NCI-H1417 (cell line): ENCODE measurements around the gene DHRS3.

Experiments
- DNase-seq, 3 experiments: peaks; one replicate each; lab custom pipeline; 2025; lab: John Stamatoyannopoulos, UW

DHRS3 gene

GRCh38 chr1:12598974-12599373 lies 19.0 kb downstream of the DHRS3 start:
- peak in 1 of 3 experiments; percentile 5 for DNase-seq

GRCh38 chr1:12597792-12598191 lies 20.2 kb downstream of the DHRS3 start:
- no peak for DNase-seq

DNA sequence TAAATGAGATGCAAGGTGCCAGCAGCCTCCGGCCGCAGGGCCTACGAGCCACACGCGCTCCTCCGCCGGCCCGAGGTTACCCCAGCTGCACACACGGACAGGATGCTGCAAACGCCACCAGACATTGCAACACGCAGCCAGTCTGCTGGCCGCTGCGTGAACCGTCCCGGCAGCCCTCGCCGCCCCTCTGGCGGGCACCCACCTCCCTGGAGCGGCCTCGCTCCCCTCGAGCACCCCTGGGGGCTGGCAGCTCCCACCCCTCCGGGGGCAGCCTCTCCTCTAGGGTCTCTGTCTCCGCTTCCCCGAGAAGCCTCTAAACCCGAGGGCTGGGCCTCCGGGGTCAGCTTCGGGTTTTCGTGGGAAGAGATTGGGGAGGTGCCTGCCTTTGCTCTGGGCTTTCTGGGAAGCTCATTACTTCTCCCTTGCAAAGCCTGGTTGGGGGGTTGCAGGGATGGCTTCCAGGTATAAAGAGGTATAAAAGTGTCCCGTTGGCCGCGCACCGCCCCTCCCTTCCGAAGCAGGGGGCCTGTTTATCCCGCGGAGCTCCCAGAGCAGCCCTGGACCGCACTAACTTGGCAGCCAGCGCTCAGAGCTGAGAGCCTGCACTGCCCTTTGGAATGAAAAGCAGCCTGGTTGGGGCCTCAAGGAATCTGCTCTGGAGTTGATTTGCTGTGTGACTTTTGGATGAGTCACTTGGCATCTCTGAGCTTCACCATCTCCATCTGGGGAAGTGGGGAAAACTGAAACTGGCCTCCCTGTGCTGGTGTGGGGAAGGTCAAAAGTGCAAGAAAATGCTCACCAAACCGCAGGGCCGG lies 21.8 kb downstream of the DHRS3 start:
- DNase-seq: peak in 2 of 3 experiments; percentile 45 to 61

GRCh38 chr1:12595757-12596006 lies 22.3 kb downstream of the DHRS3 start:
- DNase-seq: no peak

DNA sequence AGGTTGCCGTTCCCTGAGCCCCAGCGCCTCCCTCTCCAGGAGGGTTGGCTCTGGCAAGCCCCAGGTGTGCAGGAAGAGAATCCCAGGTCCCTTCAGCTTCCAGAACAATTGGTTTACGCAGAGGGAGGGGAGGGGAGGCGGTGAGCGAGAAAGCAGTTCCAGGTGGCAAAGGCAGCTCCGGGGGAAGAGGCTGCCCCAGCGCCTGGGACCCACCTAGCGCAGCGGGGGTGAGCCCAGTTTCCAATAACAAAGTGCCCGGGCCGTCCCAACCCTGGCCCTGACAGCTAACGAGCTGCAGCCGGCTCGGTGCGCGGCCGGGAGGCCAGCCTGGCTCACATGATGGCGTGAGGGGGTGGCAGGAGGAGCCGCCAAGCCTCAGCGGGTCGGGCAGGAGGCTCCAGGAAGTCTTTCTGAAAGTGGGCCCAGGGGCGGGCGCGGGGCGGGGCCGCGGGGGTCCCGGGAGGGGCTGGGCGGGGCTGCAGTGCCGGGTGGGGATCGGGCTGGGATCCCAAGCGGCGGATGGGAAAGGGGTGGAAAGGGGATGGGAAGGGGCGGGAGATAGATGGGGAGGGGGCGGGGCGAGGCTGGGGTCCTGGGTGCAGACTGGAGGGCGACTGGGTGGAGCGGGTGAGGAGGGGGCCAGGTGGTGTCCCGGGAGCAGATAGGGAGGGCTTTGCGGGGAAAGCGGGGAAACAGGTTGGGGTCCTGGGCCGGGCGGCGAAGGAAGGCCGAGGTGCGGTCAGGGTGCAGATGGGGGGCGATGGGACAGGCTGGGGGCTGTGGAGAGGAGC lies 22.8 kb downstream of the DHRS3 start:
- peak in 2 of 3 experiments; percentile 40 to 51 for DNase-seq

- no peak for DNase-seq
Measured at GRCh38 chr1:12594490-12594889, 23.5 kb downstream of the DHRS3 start.

- DNase-seq: no peak
Measured at GRCh38 chr1:12593621-12594066, 24.4 kb downstream of the DHRS3 start.

DNA sequence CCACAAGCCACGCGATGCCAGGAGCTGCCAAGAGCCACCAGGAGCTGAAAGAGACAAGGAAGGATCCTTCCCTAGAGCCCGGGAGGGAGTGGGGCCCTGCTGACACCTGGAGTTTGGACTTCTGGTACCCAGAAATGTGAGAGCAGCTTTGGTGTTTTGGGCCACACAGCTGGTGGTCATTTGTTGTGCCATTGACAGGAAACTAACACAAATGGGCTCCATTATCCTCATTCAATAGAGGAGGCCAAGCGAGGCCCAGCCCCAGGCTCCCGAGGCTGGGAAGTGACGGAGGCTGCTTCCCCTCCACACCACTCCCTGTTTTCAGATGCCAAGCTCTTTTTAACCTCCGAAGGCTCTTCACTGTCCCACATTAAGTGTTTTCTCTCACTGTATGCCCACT lies 25.5 kb downstream of the DHRS3 start:
- no peak for DNase-seq

GRCh38 chr1:12591267-12591938 lies 26.6 kb downstream of the DHRS3 start:
- no peak for DNase-seq

GRCh38 chr1:12588695-12589094 lies 29.3 kb downstream of the DHRS3 start:
- no peak for DNase-seq

DNA sequence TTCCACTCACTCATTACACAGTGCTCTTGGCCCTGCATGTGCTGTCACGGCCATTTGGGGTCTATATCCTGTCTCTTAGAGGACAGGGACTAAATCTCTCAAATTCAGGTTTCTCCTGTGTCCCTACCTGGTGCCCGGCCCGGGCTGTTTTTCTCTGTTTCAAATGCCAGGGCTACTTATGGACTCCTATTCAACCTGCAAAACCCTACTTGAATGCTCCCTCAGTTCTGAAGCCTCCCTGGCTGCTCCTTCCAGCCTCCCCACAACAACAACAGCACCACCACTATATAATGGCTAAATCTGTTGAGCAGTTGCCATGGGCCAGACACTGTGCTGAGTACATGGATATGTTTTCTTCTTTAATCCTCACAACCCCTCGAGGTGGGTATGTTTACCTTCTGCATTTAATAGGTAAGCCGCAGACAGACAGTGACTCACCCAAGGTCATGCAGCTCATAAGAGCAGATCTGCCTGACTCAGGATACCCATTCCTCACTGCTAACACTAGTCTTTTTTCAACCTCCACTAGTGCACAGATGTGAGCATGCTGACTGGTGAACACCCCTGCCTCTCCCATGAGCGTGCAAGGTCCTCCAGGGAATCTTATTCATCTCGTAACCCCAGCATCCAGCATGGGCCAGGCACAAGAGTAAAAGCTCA lies 29.9 kb downstream of the DHRS3 start:
- no peak for DNase-seq

DNA sequence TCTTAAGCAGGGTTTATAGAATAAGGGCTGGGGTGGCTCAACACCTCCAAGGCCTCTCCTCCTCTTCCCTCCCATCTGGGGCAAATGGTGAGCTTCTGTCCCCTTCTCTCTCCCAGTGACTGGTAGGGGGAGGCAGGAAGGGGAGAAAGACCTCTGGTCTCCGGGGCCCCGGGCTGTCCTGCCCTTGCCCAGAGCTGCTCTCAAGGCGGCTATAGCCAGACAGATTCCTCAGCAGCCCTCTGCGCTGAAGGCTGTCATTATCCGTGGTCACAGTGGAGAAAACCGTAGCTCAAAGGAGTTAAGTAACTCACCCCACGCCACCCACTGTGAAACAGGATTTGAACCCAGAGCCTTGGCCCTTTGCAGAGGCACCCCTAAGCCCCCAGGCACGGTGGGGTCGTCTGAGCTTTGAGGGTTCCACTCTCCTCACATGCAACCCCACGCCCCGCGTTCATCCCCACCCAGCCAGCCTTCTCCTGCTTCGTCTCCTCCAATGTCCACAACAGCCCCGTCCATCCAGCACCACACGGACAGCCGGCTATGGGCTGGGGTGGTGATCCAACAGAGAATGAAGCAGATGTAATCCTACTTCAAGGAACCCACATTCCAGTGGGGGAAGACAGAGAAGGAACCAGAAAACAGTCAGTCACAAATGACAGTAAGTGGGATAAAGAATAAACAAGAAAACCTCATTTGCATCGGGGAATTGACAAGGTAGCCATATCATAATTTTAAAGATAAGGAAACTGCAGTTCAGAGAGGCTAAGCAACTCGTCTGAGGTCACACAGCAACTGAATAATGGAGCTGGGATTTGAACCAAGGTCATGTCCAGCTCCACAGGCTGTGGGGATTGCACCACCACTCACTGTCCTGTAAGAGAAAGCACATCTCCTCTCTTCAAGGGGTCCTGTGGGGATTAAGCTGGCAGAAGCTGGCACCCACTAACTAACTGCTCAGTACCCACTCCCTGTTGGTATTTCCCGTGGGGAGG lies 31.8 kb downstream of the DHRS3 start:
- no peak for DNase-seq

DNA sequence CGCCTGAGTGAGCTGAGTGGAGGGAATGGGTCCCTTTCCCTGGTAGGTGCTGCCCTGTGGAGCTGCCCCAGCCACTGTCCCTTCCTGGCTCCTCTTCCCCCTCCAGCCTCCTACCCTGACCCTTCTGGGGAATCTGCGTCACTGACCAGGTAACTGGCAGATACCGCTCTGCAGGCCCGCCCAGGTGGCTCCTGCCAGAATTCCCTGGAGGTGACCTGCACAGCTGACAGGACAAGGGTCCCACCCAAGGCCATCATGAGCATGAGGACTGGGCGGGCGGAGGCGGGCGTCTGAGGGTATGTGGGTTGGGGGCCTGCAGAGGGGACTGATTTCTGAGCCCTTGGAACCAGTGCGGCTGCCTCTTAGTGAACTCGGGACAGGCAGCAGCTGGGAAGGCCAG lies 32.5 kb downstream of the DHRS3 start:
- DNase-seq: no peak

GRCh38 chr1:12584900-12585525 lies 33.0 kb downstream of the DHRS3 start:
- no peak for DNase-seq

DNA sequence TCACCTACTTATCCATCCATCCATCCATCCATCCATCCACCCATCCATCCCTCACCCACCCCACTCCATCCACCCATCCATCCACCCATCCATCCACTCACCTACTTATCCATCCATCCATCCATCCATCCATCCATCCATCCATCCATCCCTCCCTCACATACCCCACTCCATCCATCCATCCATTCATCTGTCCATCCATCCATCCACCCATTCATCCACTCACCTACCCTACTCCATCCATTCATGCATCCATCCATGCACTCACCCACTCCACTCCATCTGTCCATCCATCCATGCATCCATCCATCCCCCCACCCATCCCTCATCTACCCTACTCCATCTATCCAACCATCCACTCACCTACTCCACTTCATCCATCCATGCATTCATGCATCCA lies 34.5 kb downstream of the DHRS3 start:
- no peak for DNase-seq

DNA sequence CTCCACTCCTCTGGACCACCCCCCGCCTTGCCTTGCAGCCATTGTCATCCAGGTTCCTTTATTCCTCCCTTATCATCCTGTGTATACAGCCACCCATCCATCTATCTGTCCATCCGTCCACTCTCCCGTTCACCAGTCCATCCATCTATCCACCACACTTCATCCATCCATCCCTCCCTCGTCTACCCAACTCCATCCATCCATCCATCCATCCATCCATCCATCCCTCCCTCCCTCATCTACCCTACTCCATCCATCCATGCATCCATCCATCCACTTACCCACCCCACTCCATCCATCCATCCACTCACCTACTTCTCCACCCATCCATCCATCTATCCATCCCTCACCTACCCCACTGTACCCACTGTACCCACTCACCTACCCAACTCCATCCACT lies 35.4 kb downstream of the DHRS3 start:
- no peak for DNase-seq

GRCh38 chr1:12581179-12581578 lies 36.8 kb downstream of the DHRS3 start:
- no peak for DNase-seq

DNA sequence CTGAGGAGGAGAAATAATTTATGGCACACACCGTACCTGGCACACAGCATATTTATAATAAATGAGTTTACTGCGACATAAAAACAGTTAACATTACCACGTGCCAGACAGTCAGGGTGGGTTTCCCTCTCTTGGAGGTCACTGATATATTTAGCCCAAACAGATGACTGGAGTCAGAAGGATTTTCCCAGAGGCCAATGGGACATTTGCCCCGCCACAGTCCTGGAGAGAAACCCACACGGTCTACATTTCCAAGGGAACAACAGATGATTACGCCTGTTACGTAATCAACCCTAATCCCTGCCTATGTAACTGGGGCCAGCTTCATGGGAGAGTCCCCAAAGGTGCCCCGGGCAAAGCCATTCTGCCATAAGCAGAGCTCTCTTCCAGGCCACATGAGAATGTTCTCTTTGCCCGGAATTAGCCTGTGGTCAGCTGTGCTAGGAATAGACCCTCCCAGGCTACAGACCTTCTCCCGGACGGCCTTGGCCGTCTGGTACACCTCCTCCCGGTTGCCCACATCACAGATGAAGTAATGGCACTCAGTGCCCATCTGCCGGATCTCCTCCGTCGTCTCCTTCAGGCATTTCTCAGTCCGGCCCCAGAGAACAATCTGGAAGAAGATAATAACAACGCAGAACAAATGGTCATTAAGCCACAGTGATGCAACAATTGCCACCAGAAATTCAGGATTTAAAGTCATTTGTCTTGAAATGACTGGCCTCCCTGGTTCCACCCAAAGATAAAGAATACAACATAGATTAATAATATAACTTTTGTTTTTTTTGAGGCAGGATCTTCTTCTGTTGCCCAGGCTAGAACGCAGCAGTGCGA lies 37.7 kb downstream of the DHRS3 start:
- DNase-seq: no peak

DNA sequence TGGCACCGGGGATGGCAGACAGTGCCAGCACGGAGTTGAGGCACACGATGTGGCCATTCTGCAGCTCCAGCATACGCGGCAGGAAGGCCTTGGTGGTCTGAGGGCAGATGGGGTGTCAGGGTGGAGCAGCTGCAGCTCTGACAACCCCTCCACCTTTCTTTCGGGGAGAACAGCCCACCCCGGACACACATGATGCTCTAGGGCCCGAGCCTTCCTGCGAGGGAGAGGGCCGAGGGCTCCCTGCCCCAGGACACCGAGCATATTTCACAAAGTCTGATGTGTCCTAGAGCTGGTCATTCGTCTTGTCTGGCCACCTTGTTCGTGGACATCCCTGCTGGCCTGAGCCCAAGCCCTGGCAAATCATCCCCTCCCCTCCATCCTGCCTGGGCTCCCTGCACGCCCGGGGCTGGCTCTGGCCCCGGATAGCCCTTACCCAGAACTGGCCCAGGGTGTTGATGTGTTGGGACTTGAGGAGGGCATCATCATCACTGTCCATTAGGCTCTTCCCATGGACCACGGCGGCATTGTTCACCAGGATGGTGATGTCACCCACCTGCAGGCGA lies 39.1 kb downstream of the DHRS3 start:
- no peak for DNase-seq
